GM18867 (cell line): ENCODE data around the gene PATJ.
A peak's percentile ranks its signal among the peaks of the same experiment; 100 is the strongest.

Experiments
- ATAC-seq: cut with Tn5 transposase; IDR thresholded peaks from one replicate; pipeline ENCODE4 v1.9.1; 2021; ENCODE audit warnings: mild to moderate bottlenecking, moderate library complexity; ENCODE audit not compliant: unreplicated experiment

The PATJ gene

DNA sequence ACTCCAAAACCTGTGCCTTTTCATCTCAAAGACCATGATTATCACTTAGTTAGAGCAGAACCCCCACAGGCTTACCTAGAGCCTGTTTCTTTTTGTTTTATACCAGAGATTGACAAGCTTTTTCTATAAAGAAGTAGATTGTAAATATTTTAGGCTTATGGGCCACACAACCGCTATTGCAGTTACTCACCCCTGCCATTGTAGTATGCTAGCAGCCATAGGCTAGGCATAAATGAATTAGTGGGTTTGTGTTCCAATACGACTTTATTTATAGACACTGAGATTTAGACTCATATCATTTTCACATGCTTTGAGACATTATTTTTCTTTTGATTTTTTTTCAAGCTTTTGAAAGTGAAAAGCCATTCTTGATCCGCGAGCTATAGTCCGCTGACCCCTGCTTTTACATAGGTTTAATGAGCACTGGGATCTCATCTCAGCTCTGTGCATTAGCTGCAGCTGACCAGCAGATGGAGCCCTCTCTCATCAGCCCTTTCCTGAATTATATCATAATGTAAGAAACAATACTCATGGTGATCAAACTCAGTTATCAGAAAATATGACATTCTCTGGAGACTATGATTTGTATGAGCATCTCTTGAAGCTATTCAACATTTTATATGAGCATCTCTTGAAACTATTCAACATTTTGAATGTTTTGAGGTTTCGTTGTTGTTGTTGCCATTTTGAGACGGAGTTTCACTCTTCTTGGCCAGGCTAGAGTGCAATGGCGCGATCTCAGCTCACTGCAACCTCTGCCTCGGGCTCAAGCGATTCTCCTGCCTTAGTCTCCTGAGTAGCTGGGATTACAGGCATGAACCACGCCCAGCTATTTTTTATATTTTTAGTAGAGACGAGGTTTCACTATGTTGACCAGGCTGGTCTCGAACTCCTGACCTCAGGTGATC, 340.4 kb downstream of the PATJ start:
- peak; percentile 93 for ATAC-seq

GRCh38 chr1:62084310-62084890, 342.1 kb downstream of the PATJ start:
- ATAC-seq = no peak

GRCh38 chr1:62088439-62088838, 346.2 kb downstream of the PATJ start:
- ATAC-seq = no peak

DNA sequence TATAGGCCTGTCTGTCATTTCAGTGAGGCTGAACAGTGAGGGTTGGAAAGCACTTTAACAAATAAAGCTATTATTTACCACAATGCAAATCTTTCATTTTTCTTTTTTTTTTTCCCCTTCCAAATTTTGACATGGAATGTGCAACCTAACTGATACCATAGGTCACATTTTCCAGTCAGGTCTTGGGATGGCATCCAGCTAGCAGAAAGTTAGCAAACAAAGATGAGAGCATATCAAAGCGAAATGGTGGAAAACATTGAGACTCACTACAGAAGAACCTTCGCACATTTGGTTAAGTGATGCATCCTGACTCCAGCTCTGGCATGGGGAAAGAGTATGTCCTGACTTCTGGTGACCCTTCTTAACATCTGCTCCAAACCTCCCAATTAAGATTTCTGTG, 347.3 kb downstream of the PATJ start:
- no peak for ATAC-seq

DNA sequence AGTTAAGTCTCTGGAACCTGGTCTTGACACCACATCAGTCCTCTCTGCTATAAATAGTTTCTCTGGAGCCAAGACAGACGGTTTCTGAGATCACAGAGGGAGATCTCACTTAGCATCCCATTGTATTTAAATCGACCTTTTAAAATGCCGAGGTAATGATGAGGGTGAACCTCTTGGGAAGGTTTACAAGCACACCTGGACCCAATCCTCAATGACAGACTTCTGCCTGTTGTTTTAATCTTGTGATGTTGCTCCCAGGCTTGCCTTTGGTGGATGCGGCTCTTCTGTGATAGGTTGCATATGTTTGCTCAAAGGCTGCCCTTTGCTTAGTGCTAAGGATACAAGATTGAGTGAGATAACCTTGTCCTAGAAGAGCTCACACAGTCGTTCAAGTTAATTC, 347.7 kb downstream of the PATJ start:
- ATAC-seq = no peak

DNA sequence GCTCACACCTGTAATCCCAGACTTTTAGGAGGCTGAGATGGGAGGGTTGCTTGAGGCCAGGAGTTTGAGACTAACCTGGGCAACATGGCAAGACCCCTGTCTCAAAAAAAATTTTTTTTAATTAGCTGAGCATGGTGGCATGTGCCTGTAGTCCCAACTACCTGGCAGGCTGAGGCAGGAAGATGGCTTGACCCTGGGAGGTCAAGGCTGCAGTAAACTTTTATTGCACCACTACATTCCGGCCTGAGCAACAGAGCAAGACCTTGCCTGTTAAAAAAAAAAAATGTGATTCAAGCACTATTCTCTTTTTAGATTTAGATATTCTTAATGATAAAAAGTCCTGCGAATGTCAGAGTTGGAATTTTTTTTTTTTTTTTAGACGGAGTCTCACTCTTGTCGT, 349.8 kb downstream of the PATJ start:
- ATAC-seq = no peak

DNA sequence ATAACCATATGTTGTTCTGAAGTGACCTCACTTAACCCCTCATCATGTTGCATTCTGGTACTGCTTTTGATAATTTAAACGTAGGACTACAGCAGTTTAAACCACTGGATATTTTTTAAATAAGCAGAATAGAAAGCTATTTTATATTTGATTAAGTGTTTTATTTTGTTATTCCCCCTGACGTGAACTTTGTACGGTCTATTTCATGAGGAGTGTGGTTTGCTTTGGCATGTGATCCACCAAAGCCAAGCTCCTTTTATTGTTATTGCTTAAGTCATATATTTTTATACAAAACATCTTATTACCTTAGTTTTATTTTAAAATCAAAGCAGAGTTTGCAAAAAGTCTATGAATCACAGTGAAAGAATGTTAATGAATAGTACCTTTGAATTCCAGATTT, 351.0 kb downstream of the PATJ start:
- no peak for ATAC-seq

DNA sequence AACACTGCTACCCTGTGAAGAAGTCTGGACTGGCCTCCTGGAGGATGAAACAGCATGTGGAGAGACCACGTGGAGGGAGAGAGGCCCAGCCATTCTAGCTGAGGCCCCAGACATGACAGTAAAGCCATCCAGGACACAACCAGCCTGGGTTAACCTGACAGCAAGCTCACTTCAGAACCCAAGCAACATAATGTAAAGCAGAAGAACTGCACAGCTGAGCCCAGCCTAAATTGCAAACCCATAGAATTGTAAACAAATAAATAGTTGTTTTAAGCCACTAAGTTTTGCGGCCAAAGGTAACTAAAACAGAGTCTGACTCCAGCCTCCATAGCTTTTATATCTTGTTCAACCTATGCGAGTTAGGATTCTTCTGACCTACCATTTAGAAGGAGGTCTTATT, 355.2 kb downstream of the PATJ start:
- no peak for ATAC-seq

DNA sequence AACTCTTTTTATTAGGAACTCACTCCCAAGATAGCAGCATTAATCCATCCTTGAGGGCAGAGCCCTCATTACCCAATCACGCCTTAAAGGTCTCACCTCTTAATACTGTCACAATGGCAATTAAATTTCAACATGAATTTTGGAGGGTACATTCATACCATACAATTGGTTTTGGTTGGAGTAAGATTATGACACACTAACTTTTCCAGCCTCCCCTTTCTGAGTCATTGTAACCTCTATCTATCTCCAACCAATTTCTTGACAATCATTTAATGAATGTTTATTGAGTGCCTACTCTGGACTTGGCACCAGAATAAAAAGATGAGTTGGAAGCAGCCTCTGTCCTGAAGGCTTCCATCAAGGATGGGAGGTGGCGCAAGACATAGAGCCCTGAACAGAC, 358.2 kb downstream of the PATJ start:
- ATAC-seq = no peak

- no peak for ATAC-seq
These were observed 361.6 kb downstream of the PATJ start for GRCh38 chr1:62103846-62104245.

DNA sequence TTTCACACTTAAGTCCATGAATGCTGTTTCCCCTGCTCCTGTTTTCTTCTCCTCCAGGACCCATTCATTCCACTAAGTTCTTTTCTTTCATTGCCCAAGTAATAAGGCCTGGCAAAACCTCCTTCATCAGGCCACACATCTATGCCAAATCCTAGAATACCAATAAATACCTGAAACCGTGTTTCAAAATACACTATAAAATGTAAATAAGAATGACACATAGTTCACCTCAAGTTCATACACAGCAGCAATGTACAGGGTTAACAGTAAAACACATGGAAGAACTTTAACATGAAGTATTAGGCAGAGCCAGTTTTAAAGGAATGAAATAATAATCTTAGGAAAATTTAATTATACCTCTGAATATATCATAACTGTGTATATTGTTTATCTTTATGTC, 365.6 kb downstream of the PATJ start:
- no peak for ATAC-seq

- no peak for ATAC-seq
These were observed 366.8 kb downstream of the PATJ start for GRCh38 chr1:62109124-62109523.

- ATAC-seq = no peak
These were observed 368.0 kb downstream of the PATJ start for GRCh38 chr1:62110198-62110817.

- ATAC-seq = no peak
These were observed 368.8 kb downstream of the PATJ start for GRCh38 chr1:62111084-62111483.

DNA sequence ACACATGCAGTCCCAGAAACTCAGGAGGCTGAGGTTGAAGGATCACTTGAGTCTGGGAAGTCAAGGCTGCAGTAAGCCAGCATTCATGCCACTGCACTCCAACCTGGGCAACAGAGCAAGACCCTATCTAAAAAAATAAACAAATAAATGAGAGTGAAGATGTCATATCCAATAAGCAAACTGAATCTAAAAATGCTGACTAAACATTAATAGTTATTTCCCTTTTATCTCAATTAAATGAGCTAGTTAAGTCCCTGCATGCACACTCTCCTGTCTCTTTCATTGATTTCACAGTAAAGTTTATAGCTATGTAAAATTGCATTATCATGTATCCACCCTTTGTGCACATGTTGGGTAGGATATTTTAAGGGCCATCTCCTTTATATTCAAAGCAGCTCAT, 371.2 kb downstream of the PATJ start:
- ATAC-seq = no peak

GRCh38 chr1:62117018-62117750, 374.9 kb downstream of the PATJ start:
- no peak for ATAC-seq

DNA sequence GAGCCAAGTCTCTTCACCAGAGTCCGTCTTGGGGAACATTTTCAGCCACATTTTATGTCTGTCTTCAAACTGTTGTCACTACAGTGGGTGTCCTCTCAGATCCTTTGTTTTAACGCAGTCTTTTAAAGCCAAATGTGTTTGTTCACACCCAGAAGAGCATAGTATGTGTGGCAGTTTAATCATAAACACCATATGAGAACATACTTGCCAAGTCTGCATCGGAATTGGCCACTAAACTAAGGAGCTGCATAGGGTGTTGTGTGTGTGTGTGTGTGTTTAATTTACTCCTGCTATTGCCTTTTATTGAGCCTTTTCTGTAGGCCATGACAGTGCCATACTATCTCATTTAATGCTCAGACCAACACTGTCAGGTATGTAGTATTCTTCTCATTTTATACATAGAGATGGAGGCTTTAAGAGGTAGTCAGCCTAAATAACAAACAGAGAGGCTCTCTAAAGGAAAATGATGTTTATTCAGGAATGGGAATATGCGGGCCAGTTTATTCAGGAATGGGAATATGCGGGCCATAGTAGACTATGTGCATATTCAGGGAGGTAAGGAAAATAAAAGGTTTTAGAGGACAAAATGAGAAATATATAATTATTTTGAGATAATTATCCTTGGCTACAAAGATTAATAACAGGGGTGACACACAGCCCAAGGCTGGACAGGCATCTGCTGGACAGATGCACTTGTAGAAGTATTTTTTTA, 384.5 kb downstream of the PATJ start:
- no peak for ATAC-seq

DNA sequence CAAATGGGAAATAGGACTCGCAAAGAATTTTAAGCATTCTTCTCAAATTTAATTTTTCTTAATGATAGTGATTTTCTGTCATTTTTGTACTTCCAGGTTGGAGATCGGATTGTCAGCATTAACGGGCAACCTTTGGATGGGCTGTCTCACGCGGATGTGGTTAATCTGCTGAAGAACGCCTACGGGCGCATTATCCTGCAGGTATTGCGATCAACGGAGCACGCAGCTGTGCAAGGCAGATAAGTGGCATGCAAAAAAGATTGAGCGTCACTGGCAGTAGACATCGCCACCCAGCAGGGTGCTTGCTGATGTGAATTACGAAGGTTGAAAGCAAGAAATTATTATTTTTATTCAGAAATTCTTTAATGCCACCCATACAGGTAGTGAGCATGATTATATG, 386.5 kb downstream of the PATJ start:
- ATAC-seq = no peak

DNA sequence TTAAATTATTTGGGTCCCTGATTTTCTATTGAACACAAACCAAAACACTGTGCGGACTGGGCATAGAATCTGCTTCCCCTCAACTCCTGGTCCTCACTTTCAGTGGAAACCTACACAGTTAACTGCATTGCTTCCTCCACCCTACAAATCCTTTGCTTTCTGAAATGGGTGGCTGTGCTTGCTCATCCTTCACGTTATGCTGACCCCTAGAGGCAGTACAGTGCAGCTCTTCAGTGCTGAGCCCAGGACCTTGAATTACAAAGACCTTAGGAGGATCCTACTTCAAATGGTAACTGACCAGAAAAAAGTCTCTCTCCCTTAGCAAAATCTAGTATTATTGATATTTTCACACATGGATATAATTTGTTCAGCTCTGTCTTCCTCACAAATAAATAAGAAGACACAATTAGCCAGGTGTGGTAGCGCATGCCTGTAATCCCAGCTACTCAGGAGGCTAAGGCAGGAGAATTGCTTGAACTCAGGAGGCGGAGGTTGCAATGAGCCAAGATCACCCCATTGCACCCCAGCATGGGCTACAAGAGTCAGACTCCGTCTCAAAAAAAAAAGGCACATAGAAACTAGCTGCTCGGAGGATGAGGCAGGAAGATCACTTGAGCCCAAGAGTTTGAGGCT, 388.9 kb downstream of the PATJ start:
- ATAC-seq = peak; percentile 96

GRCh38 chr1:62138029-62138428, 395.7 kb downstream of the PATJ start:
- ATAC-seq = no peak
